Gastrocnemius medialis (tissue), 4 donors: ENCODE results near the gene MACROD2. TPM values are rescaled to one million over a fixed set of nuclear protein-coding genes. Genes with fewer than 3 reads are reported as not detected.

ENCODE experiments used
- ATAC-seq, 2 donors: fragments of 150-250 bp; one replicate each; pipeline ENCODE4 v1.9.1; 2016
- DNase-seq, 2 donors: peaks; one replicate each; pipeline ENCODE4 v3.0.0-alpha.2; 2019
- H3K27ac ChIP-seq, 4 donors: fragments of 200-600 bp; sonication (generic); 1 replicate in 1 of 4; 2 replicates in 3 of 4; pipeline ENCODE4 v1.5.1; 2016 to 2018; ENCODE audit warnings: mild to moderate bottlenecking in 2 of 4, moderate library complexity in 1 of 4
- H3K27me3 ChIP-seq, 3 donors: fragments of 200-600 bp; sonication (generic) in 2 of 3; 1 replicate in 1 of 3; 2 replicates in 2 of 3; pipeline versions ENCODE4 v1.5.1 to v1.6.0; 2016 to 2019; ENCODE audit warnings: mild to moderate bottlenecking in 1 of 3, moderate library complexity in 1 of 3
- H3K36me3 ChIP-seq, 2 donors: fragments of 200-600 bp; sonication (generic) in 1 of 2; one replicate each; pipeline ENCODE4 v1.5.1; 2017 to 2018
- H3K4me1 ChIP-seq, 2 donors: fragments of 200-600 bp; sonication (generic) in 1 of 2; one replicate each; pipeline ENCODE4 v1.5.1; 2016 to 2017; ENCODE audit warnings: mild to moderate bottlenecking in 2 of 2
- H3K4me3 ChIP-seq, 4 donors: fragments of 200-600 bp; sonication (generic) in 3 of 4; 1 replicate in 1 of 4; 2 replicates in 3 of 4; pipeline ENCODE4 v1.5.1; 2016 to 2019; ENCODE audit warnings: mild to moderate bottlenecking in 2 of 4
- H3K9me3 ChIP-seq, 3 donors: fragments of 200-600 bp; sonication (generic) in 2 of 3; 1 replicate in 1 of 3; 2 replicates in 2 of 3; pipeline ENCODE4 v1.5.1; 2016 to 2019
- CTCF ChIP-seq, 5 experiments: fragments of 450-650 bp in 3 of 5; fragments of 200-600 bp in 2 of 5; sonication (generic) in 2 of 5; IDR thresholded peaks in 4 of 5; conservative IDR thresholded peaks in 1 of 5; 1 replicate in 4 of 5; 2 replicates in 1 of 5; pipeline ENCODE4 v1.5.1; 2016 to 2019; ENCODE audit warnings: antibody characterized with exemption in 5 of 5, mild to moderate bottlenecking in 3 of 5, moderate library complexity in 3 of 5
- POLR2A ChIP-seq, 2 donors: fragments of 450-650 bp; IDR thresholded peaks; one replicate each; pipeline ENCODE4 v1.6.1; 2017; ENCODE audit warnings: antibody characterized with exemption in 2 of 2, mild to moderate bottlenecking in 2 of 2, moderate library complexity in 2 of 2
- in situ Hi-C, 4 donors: fragments of 200-750 bp; cut with MboI; loops; one replicate each; pipeline versions ENCODE4 v1.15.0 to v1.8.0; 2017; ENCODE audit warnings: low sequenced_read_pairs in 4 of 4
- intact Hi-C: fragments of 100-400 bp; cut with DNase I; formaldehyde crosslinking; loops from one replicate; pipeline ENCODE4 v1.15.1; 2023; ENCODE audit warnings: low total_unique reads
- total RNA-seq, 4 donors: library from RNA; depleted of rRNA; stranded (reverse); fragments of >200 nt; gene quantifications; one replicate each; pipeline versions ENCODE4 v1.1.0 to v1.2.3, GENCODE V29; 2016

Gene MACROD2
- total RNA-seq, 4 donors from 2014 or later, result 1.8 to 10.2 (median 3.6) TPM

DNA sequence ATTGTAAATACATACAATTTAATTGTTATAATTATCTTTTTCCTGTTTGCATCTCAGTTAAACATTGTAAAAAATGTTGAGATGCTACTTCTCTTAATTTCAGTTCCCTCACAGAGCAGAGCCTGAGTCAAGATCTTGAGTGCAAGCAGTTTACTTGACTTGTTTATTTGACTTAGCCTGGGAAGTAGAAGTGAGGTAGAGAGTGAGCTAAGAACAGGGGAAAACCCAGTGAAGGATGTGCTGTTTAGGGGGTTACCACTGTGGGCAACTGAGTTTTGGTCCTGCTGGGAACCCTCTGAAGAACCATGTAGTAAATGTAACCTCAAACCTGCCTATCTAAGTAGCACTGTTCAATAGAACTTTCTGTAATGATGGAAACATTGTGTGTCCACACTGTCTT is 837.3 kb downstream of the MACROD2 start:
- Histone ChIP-seq H3K27me3 (no peaks in the 10 kb centered on the region), H3K27ac (no peak overlapping the region), H3K4me1 (no peaks in the 10 kb centered on the region), H3K36me3 (no peaks in the 10 kb centered on the region), H3K9me3 (no peaks in the 10 kb centered on the region), H3K4me3 (no peak overlapping the region)
- no peak for ATAC-seq
- intact Hi-C loops, result no loop called here
- in situ Hi-C loops, result no loop called here
- no peak for TF ChIP-seq POLR2A (IDR thresholded peaks at IDR 0.05)
- TF ChIP-seq CTCF (IDR thresholded peaks at IDR 0.05 in 4 of 5, conservative IDR thresholded peaks at IDR 0.05 in 1 of 5), result no peak
- DNase-seq, result no peak

DNA sequence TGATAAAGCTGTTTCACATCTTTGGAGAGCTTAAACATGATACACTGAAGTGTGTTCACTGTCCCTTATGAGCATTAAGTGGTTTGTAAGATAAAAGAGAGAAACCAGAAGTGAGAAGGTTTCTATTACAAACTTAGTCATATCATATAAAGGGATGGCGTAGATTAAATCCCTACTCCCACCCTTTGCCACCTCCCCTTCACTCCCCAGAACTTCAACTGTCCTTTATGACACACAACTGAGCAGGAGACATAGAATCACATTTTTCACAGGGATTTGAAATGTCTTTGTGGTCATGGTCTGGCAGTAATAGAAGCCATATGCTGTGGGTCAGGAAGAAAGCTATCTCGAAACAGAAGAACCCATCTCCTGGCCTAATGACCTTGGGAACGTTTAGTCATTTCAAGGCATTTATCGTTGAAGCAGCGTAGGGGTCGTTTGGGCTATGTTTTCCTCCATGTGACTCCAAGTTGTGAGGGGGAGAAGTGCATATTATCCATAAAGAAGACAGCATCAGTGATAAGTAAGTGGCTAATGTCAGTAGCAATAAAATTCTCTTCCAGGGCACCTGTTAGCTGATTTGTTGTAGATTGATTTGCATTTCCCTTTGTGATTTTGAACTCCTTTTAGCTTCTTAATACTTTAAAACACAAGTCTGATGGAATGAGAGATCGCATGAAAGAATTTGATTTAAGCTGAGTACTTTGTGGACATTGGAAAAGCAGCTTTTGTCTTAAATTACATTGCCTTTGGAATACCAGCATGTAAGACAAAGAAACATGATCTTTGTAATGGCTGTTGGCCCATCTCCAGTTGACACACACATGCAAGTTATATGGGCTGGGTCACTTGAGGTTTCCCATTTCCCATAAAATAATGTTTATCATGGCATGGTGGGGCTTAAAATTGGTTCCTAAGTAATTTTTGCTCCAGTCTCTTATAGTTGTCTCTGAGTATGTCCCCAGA is 843.6 kb downstream of the MACROD2 start:
- no peaks in the 10 kb centered on the region for H3K9me3 ChIP-seq
- intact Hi-C loops, result no loop called here
- peaks cover 9 to 10% of the 10 kb centered on the region in 2 donors for H3K4me1 ChIP-seq
- ATAC-seq (no peak), DNase-seq (no peak)
- H3K4me3 ChIP-seq, result no peak overlapping the region
- TF ChIP-seq POLR2A (IDR thresholded peaks at IDR 0.05), result no peak
- no peak for TF ChIP-seq CTCF (IDR thresholded peaks at IDR 0.05 in 4 of 5, conservative IDR thresholded peaks at IDR 0.05 in 1 of 5)
- H3K27ac ChIP-seq, result no peak overlapping the region
- in situ Hi-C loops, result no loop called here
- H3K36me3 ChIP-seq, result no peaks in the 10 kb centered on the region
- no peaks in the 10 kb centered on the region for H3K27me3 ChIP-seq

DNA sequence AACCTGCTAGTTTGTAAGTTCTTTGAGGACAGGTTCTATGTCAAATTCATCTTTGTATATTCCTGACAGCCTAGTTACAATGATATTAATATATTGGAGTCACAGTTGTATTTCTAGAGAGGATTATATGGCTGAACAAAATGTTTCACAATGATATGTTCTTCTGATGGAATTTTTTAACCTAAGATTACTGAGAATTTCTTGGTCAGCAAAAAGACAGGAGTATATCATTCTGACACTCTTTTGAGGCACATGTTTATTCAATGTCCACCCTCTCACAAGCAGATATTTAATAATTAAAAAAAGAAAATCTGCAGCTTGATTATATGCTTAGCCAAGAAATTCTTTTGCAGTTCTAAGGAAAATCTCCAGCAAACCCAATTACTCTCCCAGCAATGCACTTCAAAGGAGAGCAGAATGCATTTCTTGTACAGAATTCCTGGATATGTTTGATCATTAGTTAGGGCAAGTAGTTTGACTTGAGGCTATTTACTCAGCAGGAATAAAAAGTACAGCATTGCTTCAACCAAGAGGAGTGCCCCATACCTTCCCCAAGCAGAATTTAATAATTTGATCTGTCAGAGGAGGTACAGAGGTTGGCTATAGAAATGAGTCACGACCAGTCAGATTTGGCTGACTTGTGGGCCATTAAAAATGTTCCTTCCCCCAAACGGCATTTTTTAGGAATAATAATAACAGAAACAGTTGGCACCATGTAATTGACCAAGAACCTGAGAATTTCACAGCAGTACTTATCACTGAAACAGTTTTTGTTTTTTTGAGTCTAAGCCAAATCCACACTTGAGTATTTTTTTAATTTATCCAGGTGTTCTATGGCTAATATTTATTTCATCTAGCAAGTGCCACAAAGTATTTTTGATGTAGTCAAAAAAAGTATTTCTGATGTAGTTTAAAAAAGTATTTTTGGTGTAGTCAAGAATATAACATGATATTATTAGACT is 850.2 kb downstream of the MACROD2 start:
- DNase-seq (no peak), ATAC-seq (no peak)
- TF ChIP-seq POLR2A (IDR thresholded peaks at IDR 0.05), result no peak
- TF ChIP-seq CTCF (IDR thresholded peaks at IDR 0.05 in 4 of 5, conservative IDR thresholded peaks at IDR 0.05 in 1 of 5), result no peak
- H3K9me3 ChIP-seq, result no peaks in the 10 kb centered on the region
- no peak overlapping the region for H3K27ac ChIP-seq
- peaks cover 0 to 5% of the 10 kb centered on the region in 2 donors for H3K4me1 ChIP-seq
- in situ Hi-C loops (no loop called here), intact Hi-C loops (no loop called here)
- no peaks in the 10 kb centered on the region for H3K27me3 ChIP-seq
- no peaks in the 10 kb centered on the region for H3K36me3 ChIP-seq
- H3K4me3 ChIP-seq, result no peak overlapping the region

DNA sequence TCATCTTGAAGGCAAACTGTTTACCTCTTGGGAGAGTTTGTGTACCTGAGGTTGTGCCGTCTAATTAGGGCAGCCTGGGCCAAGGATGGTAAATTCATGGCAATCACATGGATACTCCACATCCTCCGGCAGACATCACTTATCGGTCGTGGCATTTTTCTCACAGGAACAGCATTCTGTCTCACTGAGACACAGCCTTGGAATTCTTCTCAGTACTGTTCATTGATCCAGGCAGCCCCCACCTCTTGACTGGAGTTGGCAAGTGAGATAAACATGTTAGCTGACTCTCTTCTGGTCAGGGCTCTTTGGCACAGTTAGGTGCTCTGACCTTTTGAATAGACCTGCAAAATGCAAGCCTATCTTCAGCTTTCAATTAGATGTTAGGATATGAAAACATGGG is 853.5 kb downstream of the MACROD2 start:
- ATAC-seq (no peak), DNase-seq (no peak)
- no peak overlapping the region for H3K4me3 ChIP-seq
- H3K9me3 ChIP-seq, result no peaks in the 10 kb centered on the region
- no peak for TF ChIP-seq POLR2A (IDR thresholded peaks at IDR 0.05)
- TF ChIP-seq CTCF (IDR thresholded peaks at IDR 0.05 in 4 of 5, conservative IDR thresholded peaks at IDR 0.05 in 1 of 5), result no peak
- intact Hi-C loops, result no loop called here
- in situ Hi-C loops, result no loop called here
- no peaks in the 10 kb centered on the region for H3K36me3 ChIP-seq
- no peaks in the 10 kb centered on the region for H3K27me3 ChIP-seq
- H3K27ac ChIP-seq, result no peak overlapping the region
- H3K4me1 ChIP-seq, result peaks cover 0 to 5% of the 10 kb centered on the region in 2 donors
